ENCODE measurements around the gene AKT3.

DNA sequence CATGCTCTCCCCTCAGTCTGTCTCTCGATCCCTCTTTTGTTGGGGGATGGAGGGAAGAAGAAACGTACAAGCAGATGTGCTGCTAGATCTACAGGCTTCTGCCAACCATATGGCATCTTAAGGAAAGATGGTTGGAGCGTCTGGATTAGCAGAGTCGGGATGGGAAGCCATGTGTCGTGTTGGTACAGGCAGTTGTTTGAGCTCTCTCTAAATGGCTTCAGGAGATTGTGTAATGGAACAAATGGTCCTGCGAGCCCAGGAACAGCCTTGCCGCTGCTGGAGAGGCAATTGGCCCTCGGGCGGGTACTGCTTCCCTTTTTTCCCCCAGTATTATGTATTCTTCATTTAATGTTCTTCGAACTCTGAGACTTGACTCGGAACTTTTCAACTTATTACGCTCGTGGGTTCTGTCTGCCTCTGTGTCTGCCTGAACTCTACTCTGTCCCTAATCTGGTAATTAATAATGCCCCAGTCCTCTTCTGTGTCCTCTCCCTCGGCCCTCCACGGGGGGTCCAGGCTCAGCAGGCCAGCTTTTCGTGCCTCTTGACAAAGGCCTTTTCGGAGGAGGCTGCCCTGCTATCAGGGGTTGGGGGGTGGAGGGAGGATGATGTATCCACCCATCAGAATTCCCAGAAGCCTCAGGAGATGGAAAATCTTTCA, 378.9 kb downstream of the AKT3 start:
- TF ChIP-seq POLR2AphosphoS5 (IDR thresholded peaks at IDR 0.05) = no peak
- TF ChIP-seq POLR2A (IDR thresholded peaks at IDR 0.05) = no peak

All from upper lobe of left lung (tissue), 4 donors.